SK-N-SH (cell line): ENCODE data around the gene NMNAT1. TPM values are rescaled to one million over a fixed set of nuclear protein-coding genes. Genes with fewer than 3 reads are reported as not detected.

ENCODE experiments used
- CTCF ChIA-PET: fragments of 300-600, 350-600 bp; formaldehyde crosslinking; extraction: SDS; loops from one replicate; lab custom pipeline; 2021; lab: Yijun Ruan, JAX
- POLR2A ChIA-PET: fragments of 350-600 bp; sonication (Branson Sonifier 250); formaldehyde crosslinking; extraction: SDS; loops from one replicate; lab custom pipeline; 2020; ENCODE audit warnings: antibody characterized with exemption, inconsistent platforms; lab: Yijun Ruan, JAX
- DNase-seq: peaks from one replicate; pipeline ENCODE4 v3.0.0; 2012
- H2AFZ ChIP-seq: fragments of 200-600 bp; sonication (generic); 2 replicates; pipeline ENCODE4 v1.8.1; 2016; ENCODE audit warnings: antibody characterized with exemption, mild to moderate bottlenecking, low read depth
- H3F3A ChIP-seq: fragments of 200-600 bp; sonication (generic); replicated peaks from 2 replicates; pipeline ENCODE3; 2016; ENCODE audit warnings: antibody characterized with exemption, mild to moderate bottlenecking; ENCODE audit not compliant: insufficient read depth
- H3K27ac ChIP-seq, 2 experiments: fragments of 200-500 bp in 1 of 2; fragments of 200-600 bp in 1 of 2; sonication (Bioruptor generic) in 1 of 2; sonication (generic), shearing (Covaris generic) in 1 of 2; 2 replicates each; pipeline versions ENCODE4 v1.5.1 to v1.6.1; 2014 to 2016; ENCODE audit warnings: low read depth in 2 of 2, inconsistent platforms in 1 of 2, low read length in 1 of 2, mild to moderate bottlenecking in 1 of 2, mixed read lengths in 1 of 2
- H3K27me3 ChIP-seq: fragments of 200-600 bp; sonication (generic), shearing (Covaris generic); 2 replicates; pipeline ENCODE4 v1.6.1; 2016; ENCODE audit warnings: mixed run types; ENCODE audit not compliant: insufficient read depth
- H3K36me3 ChIP-seq, 2 experiments: fragments of 200-500 bp in 1 of 2; fragments of 200-600 bp in 1 of 2; sonication (Bioruptor generic) in 1 of 2; sonication (generic) in 1 of 2; replicated peaks in 1 of 2; 2 replicates each; pipeline versions ENCODE3 to v1.5.1; 2014 to 2016; ENCODE audit warnings: low read length in 1 of 2, mild to moderate bottlenecking in 1 of 2; ENCODE audit not compliant: insufficient read depth in 2 of 2, control insufficient read depth in 1 of 2
- H3K4me1 ChIP-seq, 2 experiments: fragments of 200-500 bp in 1 of 2; fragments of 200-600 bp in 1 of 2; sonication (Bioruptor generic) in 1 of 2; sonication (generic), shearing (Covaris generic) in 1 of 2; 2 replicates each; pipeline versions ENCODE4 v1.5.1 to v1.6.1; 2014 to 2016; ENCODE audit warnings: low read depth in 1 of 2, low read length in 1 of 2, mixed run types in 1 of 2; ENCODE audit not compliant: insufficient read depth in 2 of 2, control insufficient read depth in 1 of 2
- H3K4me2 ChIP-seq: fragments of 200-600 bp; sonication (generic), shearing (Covaris generic); 2 replicates; pipeline ENCODE4 v1.6.1; 2017; ENCODE audit warnings: mixed run types
- H3K4me3 ChIP-seq, 2 experiments: fragments of 200-500 bp in 1 of 2; fragments of 200-600 bp in 1 of 2; sonication (Bioruptor generic) in 1 of 2; sonication (generic), shearing (Covaris generic) in 1 of 2; 2 replicates each; pipeline versions ENCODE4 v1.5.1 to v1.8.1; 2014 to 2016; ENCODE audit warnings: low read depth in 2 of 2, inconsistent platforms in 1 of 2, low read length in 1 of 2, mild to moderate bottlenecking in 1 of 2, mixed read lengths in 1 of 2, moderate library complexity in 1 of 2
- H3K79me2 ChIP-seq: fragments of 200-600 bp; sonication (generic); 2 replicates; pipeline ENCODE4 v1.8.1; 2017; ENCODE audit warnings: mild to moderate bottlenecking; ENCODE audit not compliant: insufficient read depth
- H3K9ac ChIP-seq: fragments of 200-600 bp; sonication (generic); 2 replicates; pipeline ENCODE4 v1.6.1; 2017; ENCODE audit warnings: mixed run types
- H3K9me2 ChIP-seq: fragments of 200-600 bp; sonication (generic); 2 replicates; pipeline ENCODE4 v1.6.1; 2017; ENCODE audit warnings: mixed run types
- H3K9me3 ChIP-seq: fragments of 200-600 bp; sonication (generic); 2 replicates; pipeline ENCODE4 v1.6.1; 2017; ENCODE audit warnings: mixed run types, mild to moderate bottlenecking, moderate library complexity
- H4K20me1 ChIP-seq: fragments of 200-600 bp; sonication (generic); 2 replicates; pipeline ENCODE4 v1.6.1; 2017; ENCODE audit warnings: mild to moderate bottlenecking, mixed run types; ENCODE audit not compliant: insufficient read depth
- CHD2 ChIP-seq: fragments of 150-350 bp; IDR thresholded peaks from 2 replicates; pipeline ENCODE4 v1.6.1; 2018; ENCODE audit warnings: low read length; ENCODE audit not compliant: partially characterized antibody
- CTCF ChIP-seq: fragments of 200-600 bp; sonication (generic); IDR thresholded peaks from 2 replicates; pipeline ENCODE4 v1.6.1; 2017; ENCODE audit warnings: antibody characterized with exemption, mild to moderate bottlenecking, moderate library complexity
- EP300 ChIP-seq, 2 experiments: IDR thresholded peaks; 2 replicates each; pipeline versions ENCODE4 v1.4.0 to v1.6.1; 2012; ENCODE audit warnings: borderline replicate concordance in 1 of 2, low read depth in 1 of 2, low read length in 1 of 2
- EZH2phosphoT487 ChIP-seq: fragments of 200-600 bp; sonication (generic); IDR thresholded peaks from 2 replicates; pipeline ENCODE4 v1.6.1; 2017; ENCODE audit warnings: low read depth, mixed run types, mild to moderate bottlenecking, antibody characterized with exemption, moderate library complexity, borderline replicate concordance
- GABPA ChIP-seq: IDR thresholded peaks from 2 replicates; pipeline ENCODE4 v1.4.0; 2012; ENCODE audit warnings: low read depth, mild to moderate bottlenecking
- MAX ChIP-seq: IDR thresholded peaks from 2 replicates; pipeline ENCODE4 v1.4.0; 2012; ENCODE audit warnings: low read depth
- MXI1 ChIP-seq: IDR thresholded peaks from 2 replicates; pipeline ENCODE4 v1.6.1; 2012; ENCODE audit warnings: mild to moderate bottlenecking, low read depth, low read length, improper control_type of control experiment
- POLR2AphosphoS5 ChIP-seq: IDR thresholded peaks from 2 replicates; pipeline ENCODE4 v1.6.1; 2012; ENCODE audit warnings: low read depth, low read length
- RCOR1 ChIP-seq: fragments of 150-350 bp; IDR thresholded peaks from 2 replicates; pipeline ENCODE4 v1.6.1; 2017; ENCODE audit warnings: antibody characterized with exemption, low read length
- REST ChIP-seq: IDR thresholded peaks from 2 replicates; pipeline ENCODE4 v1.6.1; 2012; ENCODE audit warnings: mild to moderate bottlenecking, low read depth, low read length, moderate library complexity
- RFX5 ChIP-seq: IDR thresholded peaks from 2 replicates; pipeline ENCODE4 v1.6.1; 2012; ENCODE audit warnings: mild to moderate bottlenecking, improper control_type of control experiment, low read length
- SIN3A ChIP-seq: IDR thresholded peaks from 2 replicates; pipeline ENCODE4 v1.6.1; 2012; ENCODE audit warnings: low read depth, mild to moderate bottlenecking, low read length, moderate library complexity, borderline replicate concordance
- SMC3 ChIP-seq: IDR thresholded peaks from 2 replicates; pipeline ENCODE4 v1.6.1; 2012; ENCODE audit warnings: low read depth, low read length, improper control_type of control experiment
- TAF1 ChIP-seq: IDR thresholded peaks from 2 replicates; pipeline ENCODE4 v1.6.1; 2012; ENCODE audit warnings: low read depth, mild to moderate bottlenecking, low read length, moderate library complexity, borderline replicate concordance
- USF1 ChIP-seq: IDR thresholded peaks from 2 replicates; pipeline ENCODE4 v1.4.0; 2012; ENCODE audit warnings: low read depth, borderline replicate concordance
- USF2 ChIP-seq: fragments of 150-350 bp; IDR thresholded peaks from 2 replicates; pipeline ENCODE4 v1.6.1; 2017; ENCODE audit warnings: antibody characterized with exemption, low read length, low read depth, borderline replicate concordance
- YY1 ChIP-seq: IDR thresholded peaks from 2 replicates; pipeline ENCODE4 v1.4.0; 2012; ENCODE audit warnings: low read depth, mild to moderate bottlenecking
- ZBTB33 ChIP-seq: IDR thresholded peaks from 2 replicates; pipeline ENCODE4 v1.4.0; 2012; ENCODE audit warnings: low read depth, borderline replicate concordance
- WGBS: methylation state at CpG from one replicate; pipeline ENCODE4 v1.1.6; 2017; ENCODE audit warnings: low lambda C conversion rate; 5-methylcytosine and 5-hydroxymethylcytosine counted together
- polyA plus RNA-seq, 3 experiments: library from polyadenylated mRNA; depleted of rRNA; stranded (reverse); fragments of >200 nt; gene quantifications; 2 replicates each; pipeline ENCODE4 v1.2.3, GENCODE V29; 2012

Gene NMNAT1
- polyA plus RNA-seq, 1 of the 3 experiments (the other 2 are of a cell fraction) = 7.0 TPM

GRCh38 chr1:10031461-10031860 lies 88.2 kb downstream of the NMNAT1 start (continued):
- TF ChIP-seq USF2 = no peak
- TF ChIP-seq MAX = no peak
- no peak for TF ChIP-seq SMC3

- H3K27me3 ChIP-seq = no peaks in the 10 kb centered on the region
- peak; percentile 99 for DNase-seq
- POLR2A ChIA-PET = interaction anchor here (1.2 to 1.4 kb wide), 2 partner anchors 89 to 122 kb away, joined by 5 read pairs; partner anchors contain the start of genes LZIC and NMNAT1
- peak within 1 kb of the TSS; percentile 82 for H3K9ac ChIP-seq
- CTCF ChIA-PET = interaction anchor here (0.7 to 4.5 kb wide), 11 partner anchors 13 to 406 kb away, joined by 3 to 20 read pairs (median 3); no protein-coding TSS in a partner anchor
- H3K27ac ChIP-seq = peak within 1 kb of the TSS; percentile 92 to 93
- 0% methylated on average over 14 of the region's 73 CpGs for WGBS
- H4K20me1 ChIP-seq = peaks cover 7% of the 10 kb centered on the region
- H3K79me2 ChIP-seq = peaks cover 44% of the 10 kb centered on the region
- H3K9me3 ChIP-seq = no peaks in the 10 kb centered on the region
- peak within 1 kb of the TSS; percentile 77 to 91 for H3K4me3 ChIP-seq
- peaks cover 5 to 7% of the 10 kb centered on the region in 2 experiments; a peak in 3 of 4 replicates for H3K4me1 ChIP-seq
- peaks cover 32% of the 10 kb centered on the region for H3F3A ChIP-seq
- H2AFZ ChIP-seq = peak within 1 kb of the TSS; percentile 100
- H3K36me3 ChIP-seq = peaks cover 0 to 14% of the 10 kb centered on the region in 2 experiments
- peak within 1 kb of the TSS; percentile 83 for H3K4me2 ChIP-seq
- no peaks in the 10 kb centered on the region for H3K9me2 ChIP-seq
- TF ChIP-seq USF1 (peak; percentile 95), YY1 (peak; percentile 94), RFX5 (0 out of 2 replicates have a peak, but pooled peaks have one; percentile 56), EP300 (IDR thresholded peaks at IDR 0.05; ENCODE audit: borderline replicate concordance in 1 of 2, low read depth in 1 of 2, low read length in 1 of 2) (no peak), TAF1 (no peak; the same call in 1 of the 2 replicates), POLR2AphosphoS5 (peak; percentile 42), ZBTB33 (no peak), RCOR1 (peak; percentile 73; the same call in 1 of the 2 replicates), REST (no peak), CHD2 (peak; percentile 53), SIN3A (no peak; the same call in 1 of the 2 replicates), MXI1 (peak; percentile 90), MAX (no peak), EZH2phosphoT487 (no peak), CTCF (peak; percentile 74), GABPA (peak; percentile 47; the same call in 1 of the 2 replicates)
Measured at GRCh38 chr1:10032590-10033358, 89.5 kb downstream of the NMNAT1 start, which contains the start of gene UBE4B. TSS of gene UBE4B (plus strand) at chr1:10032958. CDS start at chr1:10033671, 713 bp downstream.
